NCI-H146 (cell line): ENCODE results near the gene BCO2.

Experiments used
- DNase-seq: peaks from one replicate; lab custom pipeline; 2025; lab: John Stamatoyannopoulos, UW

The BCO2 gene

DNA sequence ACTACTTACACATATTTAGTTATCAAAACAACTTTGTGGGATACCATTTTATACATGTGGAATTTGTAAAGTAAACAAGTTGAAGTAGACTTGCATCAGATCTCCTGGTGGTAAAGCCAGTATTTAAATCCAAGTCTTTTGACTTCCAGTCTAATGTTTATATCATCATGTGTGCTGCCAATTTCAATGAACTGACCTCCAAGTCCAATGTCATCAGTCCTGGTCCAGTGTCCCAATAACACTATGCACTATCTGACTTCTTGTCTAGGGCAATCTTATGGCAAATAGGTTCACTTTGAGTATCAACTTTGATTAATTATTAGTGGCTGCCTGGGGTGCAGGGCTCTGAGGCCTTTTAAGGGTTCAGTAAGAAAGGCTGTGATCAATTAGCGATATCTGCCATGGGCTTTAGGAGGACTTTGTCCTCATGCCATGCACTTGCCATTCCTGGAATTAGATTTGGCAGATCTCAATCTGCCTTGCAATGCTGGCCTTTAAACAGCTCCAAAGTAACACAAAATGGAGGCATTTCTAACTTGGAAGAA is 41.3 kb downstream of the BCO2 start:
- no peak for DNase-seq

DNA sequence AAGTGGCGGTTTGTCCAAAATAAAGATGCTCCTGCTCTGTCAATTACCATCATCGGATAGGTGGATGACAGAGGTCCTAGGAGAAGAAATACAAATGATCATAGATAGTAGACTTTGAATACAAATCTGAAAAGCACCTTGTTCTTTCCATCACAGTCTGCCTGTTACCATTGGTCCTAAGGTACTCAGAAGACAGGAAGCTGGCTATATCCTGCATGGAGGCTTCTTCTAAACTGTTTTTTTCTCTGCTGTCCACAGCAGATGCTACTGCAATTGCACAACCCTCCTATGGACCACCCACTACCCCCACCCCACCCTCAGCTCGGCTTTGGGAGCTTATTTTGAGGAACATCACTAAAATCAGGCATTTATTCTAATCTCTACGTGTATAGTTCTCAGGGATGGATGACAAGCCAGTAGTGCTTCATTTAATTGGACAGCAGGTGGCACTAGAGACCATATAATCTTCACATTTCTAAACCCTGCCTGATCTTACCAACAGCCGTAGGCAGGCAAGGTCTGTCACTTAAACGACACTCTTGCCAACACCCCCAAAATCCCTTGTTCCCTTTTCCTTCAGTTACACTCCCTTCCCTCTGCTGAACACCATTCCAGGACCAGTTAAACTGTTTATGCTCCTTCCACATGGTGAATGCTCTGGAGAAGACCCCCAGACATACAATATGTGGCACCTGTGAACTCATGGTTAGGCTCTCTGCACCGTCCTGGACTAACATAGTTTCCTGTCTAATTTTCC is 44.3 kb downstream of the BCO2 start:
- DNase-seq = peak; percentile 70

DNA sequence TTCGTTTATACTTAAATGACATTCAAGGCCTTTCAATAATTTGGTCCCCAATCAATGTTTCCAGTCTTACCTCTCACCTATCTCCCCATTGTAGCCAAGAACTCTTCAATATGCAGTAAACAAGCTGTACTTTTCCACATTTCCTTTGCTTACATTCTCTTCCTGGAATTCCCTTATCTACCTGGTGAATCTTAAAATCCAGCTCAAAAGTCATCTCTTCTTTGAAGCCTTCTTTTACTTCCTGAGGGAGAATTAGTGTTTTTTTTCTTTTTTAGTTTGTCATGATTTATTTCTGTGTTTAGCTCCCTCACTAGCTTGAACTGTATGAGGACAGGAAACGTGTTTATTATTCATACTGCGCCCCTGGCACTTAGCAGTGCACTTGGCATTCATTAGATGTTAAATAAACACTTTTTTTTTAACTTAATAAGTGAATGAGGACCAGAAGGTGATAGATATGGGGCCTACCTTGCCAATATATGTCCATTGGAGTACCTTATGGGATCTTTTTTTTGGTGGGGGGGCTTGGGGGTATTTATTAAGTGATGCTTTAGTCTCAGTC is 46.0 kb downstream of the BCO2 start:
- DNase-seq = no peak

DNA sequence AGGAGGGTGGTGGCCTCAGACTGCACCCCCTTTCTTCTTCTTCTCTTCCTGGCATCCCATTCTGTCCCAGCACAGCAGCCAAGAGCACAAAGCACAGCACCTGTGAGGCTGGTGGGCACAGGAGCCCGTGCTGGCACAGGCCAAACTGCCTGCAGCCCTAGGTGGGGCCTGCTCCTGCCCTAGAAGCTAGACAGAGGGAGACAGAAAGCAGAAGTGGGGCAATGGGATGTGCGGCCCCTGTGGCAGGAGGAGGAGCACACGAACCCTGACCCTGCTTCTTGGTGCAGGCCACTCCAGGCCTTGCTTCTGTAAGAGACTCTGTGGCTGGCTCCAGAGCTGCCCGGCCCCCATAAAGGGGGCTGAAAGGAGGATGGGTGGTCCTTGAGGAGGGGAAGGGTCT is 47.0 kb downstream of the BCO2 start:
- no peak for DNase-seq

DNA sequence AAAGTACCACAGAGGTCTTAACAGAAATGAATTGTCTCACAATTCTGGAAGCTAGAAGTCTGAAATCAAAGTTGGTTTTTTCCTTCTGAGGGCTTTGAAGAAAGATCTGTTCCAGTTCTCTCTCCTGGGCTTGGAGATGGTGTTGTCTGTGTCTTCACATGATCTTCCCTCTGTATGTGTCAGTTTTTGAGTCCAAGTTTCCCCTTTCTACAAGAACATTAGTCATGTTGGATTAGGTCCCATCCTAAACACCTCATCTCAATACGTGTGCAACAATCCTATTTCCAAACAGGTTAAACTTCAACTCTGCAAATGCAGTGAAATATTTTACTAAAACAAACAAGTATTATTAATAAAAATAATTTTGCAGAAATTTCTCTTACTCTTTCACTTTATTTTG is 47.8 kb downstream of the BCO2 start:
- no peak for DNase-seq

DNA sequence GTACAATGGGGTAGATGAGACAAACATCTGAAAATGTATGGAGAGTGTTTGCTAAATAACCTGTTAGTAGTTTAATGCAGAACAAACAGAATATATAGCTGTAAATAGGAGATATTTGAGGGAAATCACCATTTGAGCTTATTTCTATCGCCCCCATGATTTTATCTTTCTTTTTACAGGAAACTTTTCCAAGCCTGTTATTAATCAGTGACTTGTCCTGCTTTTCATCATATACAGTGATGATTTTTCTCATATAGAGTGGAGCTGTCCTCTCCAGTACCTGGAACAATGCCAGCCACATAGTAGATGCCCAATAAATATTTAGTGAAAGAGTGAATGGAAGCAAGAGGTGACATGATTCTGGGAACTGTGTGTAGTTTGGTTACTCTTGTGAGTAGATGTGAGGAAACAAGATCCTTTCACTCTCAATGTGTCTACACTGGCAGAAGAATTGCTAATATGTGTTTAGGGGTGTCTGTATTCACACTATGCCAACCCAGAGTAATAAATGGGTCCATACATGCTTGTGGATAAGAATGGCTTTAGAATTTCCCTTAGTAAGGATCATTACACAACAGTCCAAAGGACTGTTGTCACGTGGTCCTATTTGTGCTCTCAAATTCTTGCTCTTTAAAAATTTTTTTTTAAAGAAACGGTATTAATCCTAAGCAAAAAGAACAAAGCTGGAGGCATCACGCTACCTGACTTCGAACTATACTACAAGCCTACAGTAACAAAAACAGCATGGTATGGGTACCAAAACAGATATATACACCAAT is 48.6 kb downstream of the BCO2 start:
- no peak for DNase-seq

DNA sequence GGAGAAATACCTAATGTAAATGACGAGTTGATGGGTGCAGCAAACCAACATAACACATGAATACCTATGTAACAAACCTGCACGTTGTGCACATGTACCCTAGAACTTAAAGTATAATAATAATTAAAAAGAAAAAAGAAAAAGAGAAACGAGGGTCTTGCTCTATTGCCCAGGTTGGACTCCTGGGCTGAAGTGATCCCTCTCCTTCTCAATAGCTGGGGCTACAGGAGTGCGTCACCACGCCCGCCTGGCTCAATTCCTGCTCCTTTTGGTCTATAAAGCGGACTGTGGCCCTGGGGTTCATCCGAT is 50.4 kb downstream of the BCO2 start:
- DNase-seq = no peak

DNA sequence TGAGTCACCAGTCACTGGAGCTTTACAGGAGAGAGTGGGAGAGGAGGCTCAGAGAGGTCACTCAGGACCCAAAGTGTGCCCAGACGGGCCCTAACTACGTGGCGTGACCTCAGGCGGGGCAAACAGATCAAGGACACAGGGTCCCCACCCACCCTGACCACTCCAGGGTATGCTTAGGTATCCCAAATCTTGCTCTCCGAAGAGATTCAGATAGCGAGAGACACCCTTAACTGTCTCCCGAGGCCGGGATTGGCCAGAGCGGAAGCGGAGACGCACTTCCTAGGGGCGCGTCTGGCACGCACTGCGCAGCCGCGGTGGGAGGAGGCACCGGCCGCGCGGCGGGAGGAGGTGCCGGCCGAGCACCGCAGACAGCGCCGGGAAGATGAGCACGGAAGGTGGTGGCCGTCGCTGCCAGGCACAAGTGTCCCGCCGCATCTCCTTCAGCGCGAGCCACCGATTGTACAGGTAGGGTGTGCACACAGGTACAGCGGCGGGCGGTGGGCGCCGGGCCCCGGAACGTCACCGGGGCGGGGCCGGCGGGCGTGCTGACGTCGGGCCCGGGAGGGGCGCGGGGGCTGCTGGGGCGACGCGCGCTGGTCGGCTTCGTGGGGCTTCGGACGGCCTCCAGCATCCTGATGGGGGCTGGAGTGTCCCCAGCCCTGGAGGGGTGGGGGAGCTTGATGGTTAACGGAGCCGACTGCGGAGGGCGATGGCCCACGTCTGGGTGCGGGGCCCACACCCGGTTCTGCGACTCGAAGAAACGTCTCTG is 50.9 kb downstream of the BCO2 start, which contains the start of gene PTS:
TSS of gene PTS (plus strand) at position 367 of the 769 bp plus-strand sequence. CDS start at position 383, 16 bp downstream.
- peak; percentile 85 for DNase-seq

DNA sequence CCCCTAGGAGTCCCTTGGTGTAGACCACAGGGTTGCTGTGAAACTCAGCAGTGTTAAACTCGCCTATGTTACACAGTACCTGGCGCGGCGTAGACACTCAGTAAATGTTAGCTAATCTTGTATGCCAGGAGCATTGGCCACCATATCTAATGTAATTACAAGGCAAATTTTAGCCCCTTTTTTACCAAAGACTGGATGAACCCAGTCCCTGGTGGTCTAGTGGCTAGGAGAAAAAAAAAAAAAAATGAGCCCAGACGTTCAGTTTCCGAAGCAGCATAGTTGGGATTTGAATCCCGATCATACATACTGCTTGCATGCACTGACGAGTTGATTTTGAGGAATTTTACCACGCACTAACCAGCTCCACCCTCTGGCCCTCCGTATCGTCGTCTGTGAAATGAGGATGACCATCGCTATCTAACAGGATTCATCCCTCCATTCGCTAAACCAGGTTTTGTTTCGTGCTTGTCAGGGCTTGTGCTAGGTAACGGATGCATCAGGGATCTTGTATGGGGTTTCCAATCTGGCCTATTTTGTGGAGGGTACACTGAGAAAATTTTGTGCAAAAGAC is 51.6 kb downstream of the BCO2 start:
- DNase-seq = peak; percentile 30

DNA sequence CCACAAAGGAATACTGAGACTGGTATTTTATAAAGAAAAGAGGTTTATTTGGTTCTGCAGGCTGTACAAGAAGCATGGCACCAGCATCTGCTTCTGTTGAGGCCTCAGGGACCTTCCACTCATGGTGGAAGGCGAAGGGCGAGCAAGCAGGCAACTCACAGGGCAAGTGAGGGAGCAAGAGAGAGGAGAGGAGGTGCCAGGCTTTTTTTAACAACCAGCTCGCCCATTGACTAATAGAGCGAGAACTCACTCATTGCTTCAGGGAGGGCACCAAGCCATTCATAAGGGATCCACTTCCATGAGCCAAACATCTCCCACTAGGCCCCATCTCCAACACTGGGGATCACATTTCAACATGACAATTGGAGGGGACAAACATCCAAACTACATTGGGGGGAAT is 52.2 kb downstream of the BCO2 start:
- DNase-seq = no peak

DNA sequence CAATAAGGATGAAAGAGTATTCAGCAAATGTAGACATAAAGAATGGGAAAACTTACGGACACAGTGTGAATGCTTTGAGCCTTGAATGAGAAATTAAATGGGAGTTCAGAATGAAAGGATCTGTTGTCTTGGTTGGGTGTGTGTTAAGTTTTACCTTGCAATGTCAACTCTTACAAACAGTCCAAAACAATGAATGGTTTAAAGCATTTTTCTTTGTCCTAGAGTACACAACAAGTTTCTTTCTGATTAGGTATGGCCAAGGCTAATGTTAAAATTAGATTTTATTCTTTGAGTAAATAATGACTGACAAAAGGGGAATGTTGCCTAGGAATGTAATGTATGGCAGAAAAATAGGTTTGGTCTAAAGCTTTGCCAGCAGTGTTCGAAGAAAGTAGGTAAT is 53.4 kb downstream of the BCO2 start:
- DNase-seq = no peak

DNA sequence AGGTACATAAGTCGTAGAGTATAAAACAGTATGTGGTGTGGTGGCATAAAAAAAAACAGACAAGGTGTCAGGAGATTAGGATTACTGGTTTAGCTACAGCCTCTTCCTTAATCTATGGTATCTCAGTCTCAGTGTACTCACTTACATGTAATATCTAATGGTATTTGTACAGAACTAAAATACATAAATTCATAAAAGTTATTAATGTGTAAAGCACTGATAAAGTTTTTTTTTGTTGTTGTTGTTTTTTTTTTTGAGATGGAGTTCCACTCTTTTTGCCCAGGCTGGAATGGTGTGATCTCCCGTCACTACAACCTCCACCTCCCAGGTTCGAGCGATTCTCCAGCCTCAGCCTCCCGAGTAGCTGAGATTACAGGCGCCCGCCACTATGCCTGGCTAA is 53.8 kb downstream of the BCO2 start:
- no peak for DNase-seq

DNA sequence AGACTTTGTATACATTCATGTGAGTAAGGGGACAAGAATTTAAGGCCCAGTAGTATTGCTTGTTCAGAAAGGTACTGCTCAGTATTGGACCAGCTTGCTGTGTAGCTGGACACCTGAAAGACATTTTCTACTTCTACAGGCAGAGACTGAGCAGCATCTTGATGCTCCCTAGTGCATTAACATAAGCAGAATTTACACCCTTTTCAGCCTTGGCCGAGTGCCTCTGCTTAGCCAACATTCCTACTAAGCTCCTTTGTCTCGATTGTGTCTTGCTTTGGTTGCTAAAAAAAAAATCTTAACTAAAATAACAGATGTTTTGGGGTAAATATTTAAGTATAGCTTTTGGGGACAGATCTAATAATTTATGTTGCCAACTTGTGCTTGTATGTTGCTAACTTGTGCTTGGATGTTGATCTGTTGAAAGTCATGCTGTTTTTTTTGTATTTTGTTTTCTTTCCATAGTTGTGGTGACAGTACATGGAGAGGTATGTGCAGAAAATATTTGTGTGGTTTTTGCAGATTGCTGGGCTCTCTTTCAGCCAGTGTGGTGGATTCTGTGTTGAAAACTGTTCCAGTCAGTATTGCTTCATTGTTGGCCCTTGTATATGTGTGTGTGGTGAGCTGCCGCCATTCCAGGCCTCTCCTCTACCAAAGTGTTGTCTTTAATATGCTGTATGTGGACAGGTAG is 54.6 kb downstream of the BCO2 start:
- no peak for DNase-seq

DNA sequence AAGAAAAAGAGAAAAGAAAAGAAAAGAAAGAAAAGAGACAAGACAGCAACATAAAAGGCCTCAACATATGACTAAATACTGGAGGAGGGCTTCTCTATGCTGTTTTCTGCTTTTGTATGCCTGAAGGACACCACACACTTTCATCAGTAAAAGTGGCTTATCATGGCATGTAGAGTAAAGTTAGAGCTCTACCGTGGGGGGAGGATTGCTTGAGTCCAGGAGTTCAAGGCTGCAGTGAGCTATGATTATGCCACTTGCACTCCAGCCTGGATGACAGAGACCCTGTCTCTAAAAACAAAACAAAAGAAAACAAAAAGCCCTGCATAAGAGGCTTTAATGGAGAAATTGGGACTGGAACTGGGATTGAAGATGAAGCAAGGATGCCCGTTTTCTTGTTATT is 56.6 kb downstream of the BCO2 start:
- DNase-seq = no peak

DNA sequence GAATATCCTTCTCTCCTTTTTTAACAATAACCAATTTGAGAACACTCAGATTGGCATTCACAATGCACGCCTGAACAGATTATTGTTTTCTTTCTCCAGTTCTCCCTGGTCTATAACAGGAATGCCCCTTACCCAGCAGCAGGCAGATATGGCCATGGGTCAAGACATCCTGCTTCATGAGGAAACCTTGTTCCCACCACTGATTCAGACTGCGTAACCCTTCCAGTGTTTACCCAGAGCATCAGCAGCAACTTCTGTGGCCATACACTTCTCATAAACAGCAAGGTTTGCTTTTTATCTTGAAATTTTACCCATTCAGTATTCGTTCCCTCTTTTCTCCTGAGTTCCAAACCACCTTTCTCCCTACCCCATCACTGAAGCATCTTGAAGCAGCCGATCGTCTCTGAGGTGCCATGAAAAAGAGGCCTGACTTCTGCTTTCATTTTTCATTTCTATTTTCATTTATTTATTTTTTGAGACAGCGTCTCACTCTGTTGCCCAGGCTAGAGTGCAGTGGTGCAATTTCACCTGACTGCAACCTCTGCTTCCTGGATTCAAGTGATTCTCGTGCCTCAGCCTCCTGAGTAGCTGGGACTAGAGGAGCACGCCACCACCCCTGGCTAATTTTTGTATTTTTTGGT is 60.6 kb downstream of the BCO2 start:
- DNase-seq = no peak

DNA sequence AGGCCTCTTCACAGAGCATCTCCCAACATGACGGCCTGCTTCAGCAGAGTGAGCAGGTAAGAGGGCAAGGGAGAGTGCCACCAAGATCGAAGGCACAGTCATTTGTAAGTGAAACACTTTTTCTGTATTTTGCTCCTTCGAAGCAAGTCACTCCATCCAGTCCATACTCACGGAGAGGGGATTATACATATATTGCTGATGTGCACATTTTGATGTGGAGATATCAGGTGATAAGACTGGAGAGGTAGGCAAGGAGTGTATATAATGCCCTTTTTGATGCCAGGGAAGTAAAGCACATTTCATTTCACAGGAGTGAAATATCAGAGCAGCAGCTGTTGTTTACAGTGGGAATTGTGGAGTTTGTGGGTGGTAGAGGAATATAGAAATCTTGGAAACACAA is 62.1 kb downstream of the BCO2 start:
- no peak for DNase-seq

DNA sequence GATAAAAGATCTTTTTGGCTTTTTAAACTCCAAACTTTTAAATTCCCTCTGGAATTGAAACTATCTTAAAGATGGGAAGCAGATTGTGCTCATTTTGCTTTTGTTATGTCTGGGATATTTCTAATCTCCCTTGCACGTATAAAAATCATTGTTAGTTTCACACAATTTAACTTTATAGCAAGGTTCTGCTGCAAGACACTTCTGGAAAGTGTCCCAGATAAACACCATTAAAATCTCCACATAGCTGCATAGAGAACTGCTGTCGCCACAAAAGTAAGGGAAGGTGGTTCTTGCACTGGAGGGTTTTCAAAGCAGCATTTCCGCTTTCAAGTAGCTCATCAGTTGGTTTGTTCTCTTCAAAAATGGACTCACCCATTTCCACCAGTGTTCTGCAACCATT is 62.7 kb downstream of the BCO2 start:
- DNase-seq = no peak

DNA sequence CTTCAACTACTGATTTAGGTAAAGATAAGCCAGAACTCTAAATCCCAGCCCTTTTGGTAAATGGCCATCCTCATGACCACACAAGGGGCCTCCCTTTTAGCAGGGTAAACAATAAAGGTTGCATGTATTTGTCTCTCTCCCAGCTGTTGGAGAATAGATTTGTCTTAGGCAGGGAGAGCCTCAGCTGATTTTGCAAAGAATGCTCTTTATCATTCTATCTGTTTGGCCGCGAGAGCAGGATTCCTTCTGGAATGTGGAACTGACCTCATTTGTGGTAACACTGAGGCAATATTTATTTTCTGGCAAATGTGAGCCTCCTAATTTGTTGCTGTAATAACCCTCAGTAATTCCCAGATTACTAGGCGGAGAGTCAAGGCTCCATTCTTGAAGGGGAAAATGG is 66.2 kb downstream of the BCO2 start:
- DNase-seq = no peak

DNA sequence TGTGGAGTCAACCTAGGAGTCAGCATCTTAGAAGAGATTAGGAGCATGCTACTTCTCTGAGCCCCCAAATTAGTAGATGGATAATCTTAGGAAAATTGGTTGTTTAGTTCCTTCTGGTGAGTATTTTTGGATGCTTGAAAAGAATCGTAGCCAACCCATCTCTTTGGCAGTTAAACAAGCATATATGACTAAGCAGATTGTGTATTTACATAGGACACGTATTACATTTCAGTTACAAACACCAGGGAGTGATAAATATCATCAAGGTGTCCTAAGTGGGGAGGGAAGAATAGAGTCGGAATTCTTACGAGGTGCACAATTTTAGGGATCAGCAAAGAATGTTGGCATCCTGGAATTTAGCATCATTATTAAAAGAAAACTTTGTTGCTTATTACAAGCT is 71.9 kb downstream of the BCO2 start:
- no peak for DNase-seq

DNA sequence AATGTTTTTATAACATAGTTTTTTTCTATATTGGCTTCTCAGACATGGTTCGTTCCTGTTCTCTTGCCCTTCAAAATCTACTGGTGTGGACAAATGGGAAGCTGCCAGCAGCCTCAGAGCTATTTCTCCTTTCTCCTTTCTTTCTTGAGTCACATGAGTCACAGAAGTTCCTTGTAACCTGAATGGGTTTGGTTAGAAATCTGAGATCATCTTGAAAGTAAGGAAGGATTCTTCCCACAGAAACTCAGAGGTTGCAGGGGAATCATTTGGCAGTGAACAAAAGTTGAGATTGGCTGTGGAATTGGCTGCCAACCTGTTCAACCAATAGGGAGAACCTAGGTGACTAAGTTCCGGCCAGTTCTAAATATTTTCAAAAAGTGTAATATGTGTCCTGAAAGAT is 72.9 kb downstream of the BCO2 start:
- no peak for DNase-seq
